PC-9 (cell line): ENCODE measurements around the gene ITPKA.

Experiments used
- EZH2 ChIP-seq: fragments of 200-600 bp; sonication (generic); IDR thresholded peaks from 2 replicates; pipeline ENCODE4 v1.8.0; 2017; ENCODE audit warnings: antibody characterized with exemption, low read depth
- TF ChIP-seq, protein P1 (sequence below): fragments of 200-600 bp; sonication (generic); conservative IDR thresholded peaks from 2 replicates; pipeline ENCODE4 v1.6.1; 2017; ENCODE audit warnings: mixed run types, antibody characterized with exemption, mild to moderate bottlenecking, moderate library complexity

DNA sequence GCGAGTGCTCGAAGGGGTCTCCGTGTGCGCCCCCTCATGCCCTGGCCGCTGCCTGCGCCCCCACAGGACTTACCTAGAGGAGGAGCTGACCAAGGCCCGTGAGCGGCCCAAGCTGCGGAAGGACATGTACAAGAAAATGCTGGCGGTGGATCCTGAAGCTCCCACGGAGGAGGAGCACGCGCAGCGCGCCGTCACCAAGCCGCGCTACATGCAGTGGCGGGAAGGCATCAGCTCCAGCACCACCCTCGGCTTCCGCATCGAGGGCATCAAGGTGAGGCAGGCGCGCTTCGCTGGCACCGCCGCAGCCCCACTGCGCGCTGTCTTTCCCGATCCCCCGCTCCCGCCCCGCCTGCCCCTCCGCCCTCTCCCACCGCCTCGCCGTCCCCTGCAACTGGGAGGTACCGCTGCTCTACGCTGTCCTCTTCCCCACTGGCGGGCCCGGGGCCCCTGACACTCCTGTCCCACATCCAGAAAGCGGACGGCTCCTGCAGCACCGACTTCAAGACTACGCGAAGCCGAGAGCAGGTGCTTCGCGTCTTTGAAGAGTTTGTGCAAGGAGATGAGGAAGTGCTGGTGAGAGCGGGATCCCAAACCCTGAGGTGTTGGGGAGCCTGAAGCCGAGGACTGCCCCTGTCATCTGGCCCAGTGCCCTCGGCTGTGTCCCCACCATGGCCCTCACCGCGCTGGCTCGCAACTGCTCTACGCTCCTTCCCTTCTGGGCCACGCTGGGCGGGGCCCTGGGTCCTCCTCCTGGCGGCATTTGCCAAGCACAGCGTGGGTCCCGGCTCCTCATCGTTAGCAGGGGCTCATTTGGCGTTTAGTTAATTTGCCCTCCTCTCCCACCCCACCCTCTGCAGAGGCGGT lies 8.5 kb downstream of the ITPKA start:
- TF ChIP-seq, protein P1, sequence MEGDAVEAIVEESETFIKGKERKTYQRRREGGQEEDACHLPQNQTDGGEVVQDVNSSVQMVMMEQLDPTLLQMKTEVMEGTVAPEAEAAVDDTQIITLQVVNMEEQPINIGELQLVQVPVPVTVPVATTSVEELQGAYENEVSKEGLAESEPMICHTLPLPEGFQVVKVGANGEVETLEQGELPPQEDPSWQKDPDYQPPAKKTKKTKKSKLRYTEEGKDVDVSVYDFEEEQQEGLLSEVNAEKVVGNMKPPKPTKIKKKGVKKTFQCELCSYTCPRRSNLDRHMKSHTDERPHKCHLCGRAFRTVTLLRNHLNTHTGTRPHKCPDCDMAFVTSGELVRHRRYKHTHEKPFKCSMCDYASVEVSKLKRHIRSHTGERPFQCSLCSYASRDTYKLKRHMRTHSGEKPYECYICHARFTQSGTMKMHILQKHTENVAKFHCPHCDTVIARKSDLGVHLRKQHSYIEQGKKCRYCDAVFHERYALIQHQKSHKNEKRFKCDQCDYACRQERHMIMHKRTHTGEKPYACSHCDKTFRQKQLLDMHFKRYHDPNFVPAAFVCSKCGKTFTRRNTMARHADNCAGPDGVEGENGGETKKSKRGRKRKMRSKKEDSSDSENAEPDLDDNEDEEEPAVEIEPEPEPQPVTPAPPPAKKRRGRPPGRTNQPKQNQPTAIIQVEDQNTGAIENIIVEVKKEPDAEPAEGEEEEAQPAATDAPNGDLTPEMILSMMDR = no peak
- TF ChIP-seq EZH2 = no peak
